K562 (cell line): Measurements from ENCODE around the gene ACTG2. TPM values are rescaled to one million over a fixed set of nuclear protein-coding genes. Genes with fewer than 3 reads are reported as not detected.
A peak's percentile ranks its signal among the peaks of the same experiment; 100 is the strongest.

Experiments used
- ATAC-seq: fragments of 200-7000 bp; cut with Tn5 transposase; 3 replicates; pipeline ENCODE4 v1.9.1; 2020; ENCODE audit warnings: moderate library complexity
- BruUV-seq: library from RNA; stranded (reverse); fragments of 400-500 nt; replicated peaks from 2 replicates; lab custom pipeline; 2021; lab: Mats Ljungman, UMichigan
- CTCF ChIA-PET: fragments of 300-600 bp; formaldehyde crosslinking; extraction: SDS; loops from one replicate; lab custom pipeline; 2021; ENCODE audit warnings: low intra/inter-chr PET ratio; lab: Yijun Ruan, JAX
- POLR2A ChIA-PET: fragments of 300-600, 350-650 bp; sonication (Branson Sonifier 250); formaldehyde crosslinking; extraction: SDS; loops from one replicate; lab custom pipeline; 2021; ENCODE audit warnings: antibody characterized with exemption, inconsistent platforms; lab: Yijun Ruan, JAX
- DNase-seq, 4 experiments: peaks; one replicate each; pipeline versions ENCODE4 v3.0.0 to v3.0.0-alpha.2; 2011 to 2018; ENCODE audit warnings: low spot score in 3 of 4, mixed read lengths in 3 of 4; ENCODE audit errors: extremely low read depth in 1 of 4
- FAIRE-seq: peaks from 2 replicates; lab custom pipeline; 2011; peaks lifted over from hg19 to GRCh38; lab: Jason Lieb, UNC
- H2AFZ ChIP-seq: 2 replicates; pipeline ENCODE4 v1.6.0; 2011; ENCODE audit warnings: low read depth, low read length, control low read depth, inconsistent platforms
- H3K27ac ChIP-seq: fragments of 200-600 bp; 3 replicates; pipeline ENCODE4 v1.8.0; 2011; ENCODE audit warnings: low read depth, mild to moderate bottlenecking, control low read depth, inconsistent platforms, low read length, moderate library complexity, mixed read lengths; ENCODE audit errors: extremely low read depth
- H3K27me3 ChIP-seq, 2 experiments: fragments of 300-600 bp in 1 of 2; 2 replicates in 1 of 2; 3 replicates in 1 of 2; pipeline versions ENCODE4 v1.6.0 to v1.8.0; 2011; ENCODE audit warnings: inconsistent platforms in 2 of 2, low read length in 2 of 2, mild to moderate bottlenecking in 1 of 2, mixed read lengths in 1 of 2, moderate library complexity in 1 of 2; ENCODE audit not compliant: control insufficient read depth in 2 of 2, insufficient read depth in 2 of 2
- H3K36me3 ChIP-seq: fragments of 300-600 bp; 3 replicates; pipeline ENCODE4 v1.8.0; 2011; ENCODE audit warnings: mild to moderate bottlenecking, low read length, inconsistent platforms; ENCODE audit not compliant: control insufficient read depth, insufficient read depth
- H3K4me1 ChIP-seq, 2 experiments: fragments of 200-600 bp in 1 of 2; replicated peaks in 1 of 2; 2 replicates in 1 of 2; 3 replicates in 1 of 2; pipeline versions ENCODE4 v1.5.1 to v1.8.0; 2011; ENCODE audit warnings: inconsistent platforms in 2 of 2, low read length in 2 of 2, mild to moderate bottlenecking in 1 of 2, mixed read lengths in 1 of 2, moderate library complexity in 1 of 2; ENCODE audit not compliant: control insufficient read depth in 2 of 2, insufficient read depth in 2 of 2
- H3K4me2 ChIP-seq: 2 replicates; pipeline ENCODE4 v1.6.1; 2011; ENCODE audit warnings: low read length, control low read depth, inconsistent platforms, mixed read lengths; ENCODE audit not compliant: insufficient read depth
- H3K4me3 ChIP-seq: fragments of 200-600 bp; sonication (generic), shearing (Covaris generic); 2 replicates; pipeline ENCODE4 v1.5.1; 2016; ENCODE audit warnings: control low read depth, inconsistent platforms
- H3K79me2 ChIP-seq: fragments of 200-600 bp; 3 replicates; pipeline ENCODE4 v1.8.0; 2011; ENCODE audit warnings: low read length, inconsistent platforms; ENCODE audit not compliant: control insufficient read depth, insufficient read depth
- H3K9ac ChIP-seq, 2 experiments: 2 replicates each; pipeline versions ENCODE4 v1.6.0 to v1.6.1; 2011; ENCODE audit warnings: low read depth in 2 of 2, low read length in 2 of 2, control low read depth in 1 of 2, inconsistent platforms in 1 of 2, mild to moderate bottlenecking in 1 of 2, mixed read lengths in 1 of 2; ENCODE audit not compliant: insufficient read depth in 1 of 2
- H3K9me1 ChIP-seq: one replicate; pipeline ENCODE4 v1.6.0; 2011; ENCODE audit warnings: inconsistent platforms, mild to moderate bottlenecking, low read length, moderate library complexity; ENCODE audit not compliant: control insufficient read depth, insufficient read depth
- H3K9me3 ChIP-seq: replicated peaks from 2 replicates; pipeline ENCODE4 v1.5.1; 2011; ENCODE audit warnings: low read depth, low read length, inconsistent platforms; ENCODE audit not compliant: control insufficient read depth, insufficient read depth
- H4K20me1 ChIP-seq: replicated peaks from 2 replicates; pipeline ENCODE4 v1.6.1; 2011; ENCODE audit warnings: low read length, inconsistent platforms, mixed read lengths; ENCODE audit not compliant: control insufficient read depth, insufficient read depth
- BDP1 ChIP-seq: IDR thresholded peaks from 3 replicates; pipeline ENCODE4 v1.6.1; 2011; ENCODE audit not compliant: insufficient read length, insufficient read depth
- CCAR2 ChIP-seq: fragments of 200-400 bp; formaldehyde crosslinking; IDR thresholded peaks from 2 replicates; pipeline ENCODE4 v1.6.1; 2017; ENCODE audit warnings: mild to moderate bottlenecking, low read depth, low read length
- ETV6 ChIP-seq, 3 experiments: fragments of 150-350 bp in 1 of 3; sonication (generic) in 1 of 3; formaldehyde crosslinking in 1 of 3; IDR thresholded peaks; 2 replicates each; pipeline versions ENCODE4 v1.6.1 to v1.8.0; 2014 to 2022; ENCODE audit warnings: borderline replicate concordance in 2 of 3, low read depth in 2 of 3, antibody characterized with exemption in 1 of 3, low read length in 1 of 3, mild to moderate bottlenecking in 1 of 3, missing genetic modification reagents in 1 of 3
- FOSL1 ChIP-seq: fragments of 200-800 bp; sonication (Bioruptor generic); conservative IDR thresholded peaks from 2 replicates; pipeline ENCODE4 v1.6.1; 2016; ENCODE audit warnings: missing genetic modification characterization, missing compliant biosample characterization
- GABPB2 ChIP-seq: fragments of 250-450 bp; sonication (Bioruptor Pico); conservative IDR thresholded peaks from 2 replicates; pipeline ENCODE4 v1.5.1; 2021; ENCODE audit warnings: mild to moderate bottlenecking
- HOXB6 ChIP-seq: fragments of 250-450 bp; sonication (Bioruptor Pico); IDR thresholded peaks from 2 replicates; pipeline ENCODE4 v1.5.1; 2022; ENCODE audit warnings: mild to moderate bottlenecking, borderline replicate concordance
- ILK ChIP-seq: fragments of 450-650 bp; IDR thresholded peaks from 2 replicates; pipeline ENCODE4 v1.6.1; 2016; ENCODE audit warnings: missing genetic modification characterization, low read depth, mild to moderate bottlenecking, missing compliant biosample characterization, moderate library complexity, borderline replicate concordance
- LARP7 ChIP-seq: fragments of 450-650 bp; IDR thresholded peaks from 2 replicates; pipeline ENCODE4 v1.6.1; 2016
- MCM3 ChIP-seq: fragments of 450-650 bp; IDR thresholded peaks from 2 replicates; pipeline ENCODE4 v1.6.1; 2016
- NFIC ChIP-seq: fragments of 450-650 bp; IDR thresholded peaks from 2 replicates; pipeline ENCODE4 v1.6.1; 2017; ENCODE audit warnings: mild to moderate bottlenecking, inconsistent platforms
- SIN3B ChIP-seq: fragments of 450-650 bp; IDR thresholded peaks from 2 replicates; pipeline ENCODE4 v1.6.1; 2017; ENCODE audit warnings: low read depth, mild to moderate bottlenecking, moderate library complexity
- SMARCA5 ChIP-seq: fragments of 450-650 bp; IDR thresholded peaks from 2 replicates; pipeline ENCODE4 v1.6.1; 2016
- SREBF1 ChIP-seq: fragments of 150-350 bp; IDR thresholded peaks from 2 replicates; pipeline ENCODE4 v1.6.1; 2014; ENCODE audit warnings: antibody characterized with exemption, low read depth, low read length, borderline replicate concordance
- ZNF57 ChIP-seq: fragments of 450-650 bp; formaldehyde crosslinking; IDR thresholded peaks from 2 replicates; pipeline ENCODE4 v1.4.0; 2020; ENCODE audit warnings: mild to moderate bottlenecking, moderate library complexity
- WGBS: fragments of 100-300 bp; shearing (Covaris generic); methylation state at CpG from one replicate; pipeline ENCODE4 v1.1.6; 2016; ENCODE audit warnings: low coverage, mixed read lengths; ENCODE audit not compliant: insufficient coverage; ENCODE audit errors: missing lambda C conversion rate; 5-methylcytosine and 5-hydroxymethylcytosine counted together
- in situ Hi-C: fragments of 300-500 bp; cut with MboI; formaldehyde crosslinking; loops from 4 replicates; pipeline ENCODE4 v1.15.0; 2018; ENCODE audit warnings: inconsistent platforms, mixed read lengths
- intact Hi-C: fragments of 100-400 bp; cut with micrococcal nuclease; formaldehyde crosslinking; loops from 2 replicates; pipeline ENCODE4 v1.14.2; 2022
- polyA plus RNA-seq, 8 experiments: library from polyadenylated mRNA; depleted of rRNA in 4 of 8; stranded (reverse) in 5 of 8; unstranded in 3 of 8; fragments of >200 nt; fragmentation: Nextera tagmentation in 2 of 8; fragmentation: Illumina TruSeq in 1 of 8; extraction: Ambion mirVana in 2 of 8; extraction: Trizol in 1 of 8; gene quantifications; 2 replicates each; pipeline versions ENCODE4 v1.2.1 to v1.2.3, GENCODE V29; 2011 to 2014; ENCODE audit warnings: inconsistent platforms in 1 of 8, missing spikeins in 1 of 8
- total RNA-seq, 7 experiments: library from RNA; depleted of rRNA in 6 of 7; stranded (reverse); fragments of >200 nt in 6 of 7; fragmentation: Illumina TruSeq in 2 of 7; extraction: Trizol in 2 of 7; gene quantifications; 2 replicates each; pipeline versions ENCODE4 v1.2.1 to v1.2.3, GENCODE V29; 2011 to 2021; ENCODE audit warnings: low replicate concordance in 1 of 7
- TF ChIP-seq, protein P1 (sequence below): fragments of 250-450 bp; sonication (Bioruptor Pico); IDR thresholded peaks from 2 replicates; pipeline ENCODE4 v1.5.0; 2022; ENCODE audit warnings: mild to moderate bottlenecking
- TF ChIP-seq, protein P2 (sequence below): fragments of 450-650 bp; IDR thresholded peaks from 2 replicates; pipeline ENCODE4 v1.6.1; 2016
- TF ChIP-seq, protein P3 (sequence below): fragments of 250-450 bp; sonication (Bioruptor Pico); IDR thresholded peaks from 2 replicates; pipeline ENCODE4 v1.5.0; 2020; ENCODE audit warnings: mild to moderate bottlenecking
- TF ChIP-seq, protein P4 (sequence below), 2 experiments: fragments of 450-650 bp in 1 of 2; sonication (generic) in 1 of 2; formaldehyde crosslinking; conservative IDR thresholded peaks; 2 replicates each; pipeline versions ENCODE4 v1.4.0 to v1.8.1; 2020 to 2022; ENCODE audit warnings: mild to moderate bottlenecking in 1 of 2, missing genetic modification reagents in 1 of 2

ACTG2 gene
- total and polyA plus RNA-seq, 9 of the 15 experiments (the other 6 are each of a cell fraction or from before 2014, with no cell fraction given), result 0.06 to 0.60 TPM; not detected in 7

GRCh38 chr2:73913414-73914054 lies 20.7 kb downstream of the ACTG2 start:
- Histone ChIP-seq H3K27ac (no peak overlapping the region), H3K27me3 (no peaks in the 10 kb centered on the region), H3K79me2 (no peaks in the 10 kb centered on the region), H2AFZ (no peak overlapping the region), H3K4me3 (no peak overlapping the region), H3K36me3 (no peaks in the 10 kb centered on the region), H3K4me1 (no peaks in the 10 kb centered on the region), H4K20me1 (no peaks in the 10 kb centered on the region), H3K9ac (no peak overlapping the region; a peak in 1 of 4 replicates), H3K4me2 (no peak overlapping the region), H3K9me3 (no peaks in the 10 kb centered on the region), H3K9me1 (no peaks in the 10 kb centered on the region)
- BruUV-seq, result no TSS peak
- in situ Hi-C loops (no loop called here), intact Hi-C loops (no loop called here)
- ChIA-PET CTCF (no interaction called here), POLR2A (no interaction called here)
- FAIRE-seq (no peak), ATAC-seq (peak; percentile 39; the same call in 2 of the 3 replicates), DNase-seq (no peak)
- WGBS, result 60% methylated on average over 7 of the region's 8 CpGs
- TF ChIP-seq, protein P1, sequence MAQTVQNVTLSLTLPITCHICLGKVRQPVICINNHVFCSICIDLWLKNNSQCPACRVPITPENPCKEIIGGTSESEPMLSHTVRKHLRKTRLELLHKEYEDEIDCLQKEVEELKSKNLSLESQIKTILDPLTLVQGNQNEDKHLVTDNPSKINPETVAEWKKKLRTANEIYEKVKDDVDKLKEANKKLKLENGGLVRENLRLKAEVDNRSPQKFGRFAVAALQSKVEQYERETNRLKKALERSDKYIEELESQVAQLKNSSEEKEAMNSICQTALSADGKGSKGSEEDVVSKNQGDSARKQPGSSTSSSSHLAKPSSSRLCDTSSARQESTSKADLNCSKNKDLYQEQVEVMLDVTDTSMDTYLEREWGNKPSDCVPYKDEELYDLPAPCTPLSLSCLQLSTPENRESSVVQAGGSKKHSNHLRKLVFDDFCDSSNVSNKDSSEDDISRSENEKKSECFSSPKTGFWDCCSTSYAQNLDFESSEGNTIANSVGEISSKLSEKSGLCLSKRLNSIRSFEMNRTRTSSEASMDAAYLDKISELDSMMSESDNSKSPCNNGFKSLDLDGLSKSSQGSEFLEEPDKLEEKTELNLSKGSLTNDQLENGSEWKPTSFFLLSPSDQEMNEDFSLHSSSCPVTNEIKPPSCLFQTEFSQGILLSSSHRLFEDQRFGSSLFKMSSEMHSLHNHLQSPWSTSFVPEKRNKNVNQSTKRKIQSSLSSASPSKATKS (CRISPR knock-in tag), result no peak
- TF ChIP-seq NFIC (no peak), HOXB6 (no peak), CCAR2 (no peak), BDP1 (no peak), ILK (tag) (no peak), SMARCA5 (no peak), GABPB2 (CRISPR knock-in tag) (no peak), SIN3B (no peak), ETV6 (IDR thresholded peaks at IDR 0.05; ENCODE audit: borderline replicate concordance in 1 of 2, low read depth in 2 of 2, low read length in 1 of 2) (no peak), ETV6 (CRISPR knock-in tag; IDR thresholded peaks at IDR 0.05; ENCODE audit: borderline replicate concordance) (no peak), ZNF57 (CRISPR knock-in tag) (no peak), MCM3 (no peak), SREBF1 (no peak), FOSL1 (tag) (no peak), LARP7 (no peak)
- TF ChIP-seq, protein P2, sequence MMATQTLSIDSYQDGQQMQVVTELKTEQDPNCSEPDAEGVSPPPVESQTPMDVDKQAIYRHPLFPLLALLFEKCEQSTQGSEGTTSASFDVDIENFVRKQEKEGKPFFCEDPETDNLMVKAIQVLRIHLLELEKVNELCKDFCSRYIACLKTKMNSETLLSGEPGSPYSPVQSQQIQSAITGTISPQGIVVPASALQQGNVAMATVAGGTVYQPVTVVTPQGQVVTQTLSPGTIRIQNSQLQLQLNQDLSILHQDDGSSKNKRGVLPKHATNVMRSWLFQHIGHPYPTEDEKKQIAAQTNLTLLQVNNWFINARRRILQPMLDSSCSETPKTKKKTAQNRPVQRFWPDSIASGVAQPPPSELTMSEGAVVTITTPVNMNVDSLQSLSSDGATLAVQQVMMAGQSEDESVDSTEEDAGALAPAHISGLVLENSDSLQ, result no peak
- TF ChIP-seq, protein P3, sequence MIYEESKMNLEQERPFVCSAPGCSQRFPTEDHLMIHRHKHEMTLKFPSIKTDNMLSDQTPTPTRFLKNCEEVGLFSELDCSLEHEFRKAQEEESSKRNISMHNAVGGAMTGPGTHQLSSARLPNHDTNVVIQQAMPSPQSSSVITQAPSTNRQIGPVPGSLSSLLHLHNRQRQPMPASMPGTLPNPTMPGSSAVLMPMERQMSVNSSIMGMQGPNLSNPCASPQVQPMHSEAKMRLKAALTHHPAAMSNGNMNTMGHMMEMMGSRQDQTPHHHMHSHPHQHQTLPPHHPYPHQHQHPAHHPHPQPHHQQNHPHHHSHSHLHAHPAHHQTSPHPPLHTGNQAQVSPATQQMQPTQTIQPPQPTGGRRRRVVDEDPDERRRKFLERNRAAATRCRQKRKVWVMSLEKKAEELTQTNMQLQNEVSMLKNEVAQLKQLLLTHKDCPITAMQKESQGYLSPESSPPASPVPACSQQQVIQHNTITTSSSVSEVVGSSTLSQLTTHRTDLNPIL (CRISPR knock-in tag), result no peak
- TF ChIP-seq, protein P4, sequence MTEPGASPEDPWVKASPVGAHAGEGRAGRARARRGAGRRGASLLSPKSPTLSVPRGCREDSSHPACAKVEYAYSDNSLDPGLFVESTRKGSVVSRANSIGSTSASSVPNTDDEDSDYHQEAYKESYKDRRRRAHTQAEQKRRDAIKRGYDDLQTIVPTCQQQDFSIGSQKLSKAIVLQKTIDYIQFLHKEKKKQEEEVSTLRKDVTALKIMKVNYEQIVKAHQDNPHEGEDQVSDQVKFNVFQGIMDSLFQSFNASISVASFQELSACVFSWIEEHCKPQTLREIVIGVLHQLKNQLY (CRISPR knock-in tag; conservative IDR thresholded peaks at IDR 0.05), result no peak
